ENCODE data around the gene RPH3AL.

Gene RPH3AL

GRCh38 chr17:353838-354234 is 1.2 kb upstream of the RPH3AL start:
- DNase-seq (ENCODE audit: low read depth in 1 of 2, low spot score in 1 of 2): no peak

- no peak for DNase-seq (ENCODE audit: low read depth in 1 of 2, low spot score in 1 of 2)
Measured at GRCh38 chr17:353213-353837, 718 bp upstream of the RPH3AL start.

GRCh38 chr17:351875-352420 is 659 bp downstream of the RPH3AL start:
- DNase-seq (ENCODE audit: low read depth in 1 of 2, low spot score in 1 of 2): no peak

- no peak for DNase-seq (ENCODE audit: low read depth in 1 of 2, low spot score in 1 of 2)
Measured at GRCh38 chr17:351449-351738, 1.2 kb downstream of the RPH3AL start.

- no peak for DNase-seq (ENCODE audit: low read depth in 1 of 2, low spot score in 1 of 2)
Measured at GRCh38 chr17:350706-351448, 1.7 kb downstream of the RPH3AL start.

- DNase-seq (ENCODE audit: low read depth in 1 of 2, low spot score in 1 of 2): no peak
Measured at GRCh38 chr17:349666-350065, 2.9 kb downstream of the RPH3AL start.

GRCh38 chr17:348692-349425 is 3.7 kb downstream of the RPH3AL start:
- DNase-seq (ENCODE audit: low read depth in 1 of 2, low spot score in 1 of 2): no peak

GRCh38 chr17:348012-348411 is 4.6 kb downstream of the RPH3AL start:
- DNase-seq (ENCODE audit: low read depth in 1 of 2, low spot score in 1 of 2): no peak

GRCh38 chr17:347309-347899 is 5.2 kb downstream of the RPH3AL start:
- no peak for DNase-seq (ENCODE audit: low read depth in 1 of 2, low spot score in 1 of 2)

- no peak for DNase-seq (ENCODE audit: low read depth in 1 of 2, low spot score in 1 of 2)
Measured at GRCh38 chr17:345992-346785, 6.4 kb downstream of the RPH3AL start.

GRCh38 chr17:345261-345660 is 7.3 kb downstream of the RPH3AL start:
- no peak for DNase-seq (ENCODE audit: low read depth in 1 of 2, low spot score in 1 of 2)

GRCh38 chr17:343875-344752 is 8.5 kb downstream of the RPH3AL start:
- DNase-seq (ENCODE audit: low read depth in 1 of 2, low spot score in 1 of 2): no peak

GRCh38 chr17:343211-343610 is 9.4 kb downstream of the RPH3AL start:
- DNase-seq (ENCODE audit: low read depth in 1 of 2, low spot score in 1 of 2): no peak

GRCh38 chr17:340074-340473 is 12.5 kb downstream of the RPH3AL start:
- DNase-seq (ENCODE audit: low read depth in 1 of 2, low spot score in 1 of 2): no peak

- no peak for DNase-seq (ENCODE audit: low read depth in 1 of 2, low spot score in 1 of 2)
Measured at GRCh38 chr17:339193-340061, 13.2 kb downstream of the RPH3AL start.

GRCh38 chr17:338442-339192 is 14.0 kb downstream of the RPH3AL start:
- DNase-seq (ENCODE audit: low read depth in 1 of 2, low spot score in 1 of 2): no peak

GRCh38 chr17:337866-338265 is 14.7 kb downstream of the RPH3AL start:
- DNase-seq (ENCODE audit: low read depth in 1 of 2, low spot score in 1 of 2): no peak

GRCh38 chr17:337453-337852 is 15.2 kb downstream of the RPH3AL start:
- no peak for DNase-seq (ENCODE audit: low read depth in 1 of 2, low spot score in 1 of 2)
